Ovary (tissue), 9 donors: Measurements from ENCODE around the gene SGCA. TPM values are rescaled to one million over a fixed set of nuclear protein-coding genes. Genes with fewer than 3 reads are reported as not detected.
A peak's percentile ranks its signal among the peaks of the same experiment; 100 is the strongest.

Experiments used
- DNase-seq, 5 donors: peaks; one replicate each; pipeline ENCODE4 v3.0.0-alpha.2; 2019 to 2020
- H3K27ac ChIP-seq, 2 donors: fragments of 200-600 bp; one replicate each; pipeline versions ENCODE4 v1.5.1 to v1.8.0; 2019 to 2022
- H3K27me3 ChIP-seq: fragments of 200-600 bp; one replicate; pipeline ENCODE4 v1.8.0; 2022
- H3K36me3 ChIP-seq: fragments of 200-600 bp; sonication (generic); one replicate; pipeline ENCODE4 v1.5.1; 2019
- H3K4me1 ChIP-seq: one replicate; pipeline ENCODE4 v1.8.1; 2013; ENCODE audit warnings: mild to moderate bottlenecking, moderate library complexity; ENCODE audit not compliant: insufficient read depth
- H3K4me3 ChIP-seq: fragments of 200-600 bp; sonication (generic); one replicate; pipeline ENCODE4 v1.5.1; 2017
- H3K9me3 ChIP-seq, 2 donors: fragments of 200-600 bp in 1 of 2; sonication (generic) in 1 of 2; one replicate each; pipeline versions ENCODE4 v1.5.1 to v1.8.1; 2013 to 2019; ENCODE audit warnings: mild to moderate bottlenecking in 1 of 2, moderate library complexity in 1 of 2
- CTCF ChIP-seq, 3 donors: fragments of 450-650 bp in 2 of 3; fragments of 200-600 bp in 1 of 3; IDR thresholded peaks; one replicate each; pipeline versions ENCODE4 v1.5.1 to v1.8.0; 2016 to 2022; ENCODE audit warnings: antibody characterized with exemption in 3 of 3, mild to moderate bottlenecking in 1 of 3
- EP300 ChIP-seq: sonication (generic); formaldehyde crosslinking; IDR thresholded peaks from one replicate; pipeline ENCODE4 v1.6.1; 2017; ENCODE audit warnings: antibody characterized with exemption
- POLR2A ChIP-seq: fragments of 450-650 bp; IDR thresholded peaks from one replicate; pipeline ENCODE4 v1.6.1; 2017; ENCODE audit warnings: antibody characterized with exemption, mild to moderate bottlenecking, moderate library complexity
- WGBS, 3 donors: extraction: QIAGEN DNeasy Blood & Tissue Kit in 1 of 3; methylation state at CpG; one replicate each; pipeline versions ENCODE4 v1.1.5 to v1.1.7; 2013 to 2017; 5-methylcytosine and 5-hydroxymethylcytosine counted together
- intact Hi-C, 4 donors: fragments of 100-400 bp; cut with DNase I; formaldehyde crosslinking; loops; one replicate each; pipeline versions ENCODE4 v1.11.0 to v1.15.1; 2022 to 2023
- polyA plus RNA-seq, 2 donors: library from polyadenylated mRNA; stranded (reverse); fragments of 200-250 nt in 1 of 2; fragments of 350-450 nt in 1 of 2; fragmentation: Illumina TruSeq in 1 of 2; extraction: RNeasy Lipid Tissue Mini Kit (QIAGEN cat#74804) in 1 of 2; gene quantifications; one replicate each; pipeline ENCODE4 v1.2.3, GENCODE V29; 2013 to 2014
- total RNA-seq, 7 donors: library from RNA; depleted of rRNA in 2 of 7; stranded (reverse); fragments of >200 nt in 2 of 7; fragmentation: NEBNext Ultra II Directional in 3 of 7; extraction: Animal tissue kit (Norgen Biotek cat#: 25700) in 3 of 7; gene quantifications; one replicate each; pipeline versions ENCODE4 v1.1.0 to v1.2.4, GENCODE V29; 2016 to 2023
- donor health status: DM: no; HTN: no; CAD: no; lungs with moderate emphysema.
- donor health status: DM: no; HTN: no; CAD: no.
- donor health status: Bipolar disorder and iron deficiency.
- donor health status: DM: yes; HTN: yes; CAD: no.
- donor health status: DM: no; HTN: no; CAD: no.
- donor health status: DM: yes; HTN: yes; CAD: no.

SGCA gene
- total and polyA plus RNA-seq, 9 donors, result 0.48 to 3.4 (median 2.2) TPM

- TF ChIP-seq CTCF (IDR thresholded peaks at IDR 0.05), result no peak
- TF ChIP-seq EP300, result no peak
- no peak for TF ChIP-seq POLR2A
- H3K4me3 ChIP-seq, result no peak overlapping the region
- H3K36me3 ChIP-seq, result no peaks in the 10 kb centered on the region
- intact Hi-C loops, result no loop called here
- peak in 2 of 5 donors; percentile 27 to 38 for DNase-seq
- no peaks in the 10 kb centered on the region for H3K9me3 ChIP-seq
- no peaks in the 10 kb centered on the region for H3K27me3 ChIP-seq
- 78 to 79% (median 78%) methylated on average over 16 of the region's 16 CpGs for WGBS, 3 donors
- H3K4me1 ChIP-seq, result peaks cover 13% of the 10 kb centered on the region
- no peak overlapping the region for H3K27ac ChIP-seq
Observed at GRCh38 chr17:50144845-50145531, 20.8 kb upstream of the SGCA start.

DNA sequence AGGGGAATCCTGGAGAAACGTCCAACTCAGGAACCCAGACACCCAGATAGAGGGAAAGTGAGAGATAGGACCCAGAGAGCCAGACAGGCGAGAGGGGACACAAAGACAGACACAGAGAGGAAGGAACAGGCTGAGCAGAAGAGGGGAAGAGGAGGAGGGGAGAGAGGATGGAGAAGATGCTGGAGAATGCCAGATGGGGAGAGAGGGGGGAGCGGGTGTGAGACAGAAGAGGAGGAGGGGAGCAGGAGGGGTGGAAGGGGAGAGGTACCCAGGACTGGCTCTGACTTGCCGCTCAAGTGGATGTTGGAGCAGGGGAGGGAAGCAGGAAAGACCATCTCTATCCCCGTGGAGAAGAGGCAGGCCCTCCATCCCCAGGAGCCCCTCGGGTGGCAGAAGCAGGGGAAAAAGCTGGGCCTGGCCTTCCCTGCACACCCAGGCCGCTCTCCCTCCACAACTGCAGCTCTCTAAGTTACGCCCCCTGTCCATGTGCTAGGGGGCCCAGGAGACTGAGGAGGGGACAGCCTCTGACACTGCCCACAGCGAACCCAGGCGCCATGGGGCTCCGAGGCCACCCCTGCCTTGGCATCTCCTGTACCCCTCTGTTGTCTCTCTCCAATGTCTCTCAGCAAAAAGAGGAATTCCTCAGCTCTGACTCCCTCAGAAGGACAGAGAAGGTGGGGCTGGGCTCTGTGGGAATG is 20.1 kb upstream of the SGCA start:
- intact Hi-C loops, result no loop called here
- H3K4me1 ChIP-seq, result peaks cover 13% of the 10 kb centered on the region
- no peak for DNase-seq
- 66 to 70% (median 68%) methylated on average over 11 of the region's 11 CpGs for WGBS, 3 donors
- no peaks in the 10 kb centered on the region for H3K36me3 ChIP-seq
- no peaks in the 10 kb centered on the region for H3K9me3 ChIP-seq
- no peak overlapping the region for H3K4me3 ChIP-seq
- no peak for TF ChIP-seq CTCF (IDR thresholded peaks at IDR 0.05)
- TF ChIP-seq POLR2A, result no peak
- TF ChIP-seq EP300, result no peak
- peak overlapping the region in 1 of 2 donors; percentile 50 for H3K27ac ChIP-seq
- H3K27me3 ChIP-seq, result no peaks in the 10 kb centered on the region

GRCh38 chr17:50146230-50146926 is 19.4 kb upstream of the SGCA start:
- Histone ChIP-seq H3K4me3 (no peak overlapping the region), H3K9me3 (no peaks in the 10 kb centered on the region), H3K4me1 (peaks cover 13% of the 10 kb centered on the region), H3K27me3 (no peaks in the 10 kb centered on the region), H3K36me3 (no peaks in the 10 kb centered on the region), H3K27ac (peak overlapping the region; percentile 50 to 81)
- TF ChIP-seq CTCF (IDR thresholded peaks at IDR 0.05) (no peak), POLR2A (no peak), EP300 (no peak)
- 59 to 68% (median 59%) methylated on average over 9 to 10 of the region's 10 CpGs for WGBS, 3 donors
- intact Hi-C loops, result no loop called here
- peak in 1 of 5 donors; percentile 32 for DNase-seq

GRCh38 chr17:50146927-50147665 is 18.7 kb upstream of the SGCA start:
- H3K36me3 ChIP-seq, result no peaks in the 10 kb centered on the region
- DNase-seq, result peak in 1 of 5 donors; percentile 39

More at GRCh38 chr17:50146927-50147665, 18.7 kb upstream of the SGCA start:
- peak overlapping the region; percentile 82 for H3K4me3 ChIP-seq
- TF ChIP-seq POLR2A (no peak), EP300 (no peak)
- H3K27me3 ChIP-seq, result no peaks in the 10 kb centered on the region
- H3K9me3 ChIP-seq, result no peaks in the 10 kb centered on the region
- intact Hi-C loops, result no loop called here
- peak overlapping the region; percentile 51 to 81 for H3K27ac ChIP-seq
- 44 to 48% (median 46%) methylated on average over 15 of the region's 15 CpGs for WGBS, 3 donors
- H3K4me1 ChIP-seq, result peaks cover 15% of the 10 kb centered on the region
